Heart left ventricle (tissue), 16 donors: ENCODE data around the gene PTTG1. TPM values are rescaled to one million over a fixed set of nuclear protein-coding genes. Genes with fewer than 3 reads are reported as not detected.
"Not testable (repeated sequence)": the region's sequence is repeated elsewhere in the genome, so short reads cannot be mapped to it uniquely, and the experiment has no call there.

ENCODE experiments used
- ATAC-seq, 4 donors: fragments of 200-7000 bp; cut with Tn5 transposase; one replicate each; pipeline ENCODE4 v1.9.1; 2020 to 2022; ENCODE audit warnings: moderate library complexity in 4 of 4, mild to moderate bottlenecking in 3 of 4, moderate number of reproducible peaks in 1 of 4
- DNase-seq, 5 donors: peaks; one replicate each; pipeline ENCODE4 v3.0.0-alpha.2; 2020
- H3K27ac ChIP-seq, 12 donors: fragments of 200-600 bp; sonication (generic) in 4 of 12; one replicate each; pipeline versions ENCODE4 v1.5.0 to v1.8.0; 2016 to 2022; ENCODE audit warnings: mild to moderate bottlenecking in 2 of 12
- H3K27me3 ChIP-seq, 9 donors: fragments of 200-600 bp; sonication (generic) in 2 of 9; one replicate each; pipeline versions ENCODE4 v1.5.1 to v1.8.0; 2016 to 2022; ENCODE audit warnings: mild to moderate bottlenecking in 3 of 9
- H3K36me3 ChIP-seq, 9 donors: fragments of 200-600 bp; sonication (generic) in 2 of 9; one replicate each; pipeline versions ENCODE4 v1.5.0 to v1.8.0; 2018 to 2022; ENCODE audit warnings: mild to moderate bottlenecking in 2 of 9
- H3K4me1 ChIP-seq, 12 donors: fragments of 200-600 bp; sonication (generic) in 4 of 12; one replicate each; pipeline versions ENCODE4 v1.5.0 to v1.8.0; 2016 to 2022; ENCODE audit warnings: mild to moderate bottlenecking in 3 of 12
- H3K4me3 ChIP-seq, 12 donors: fragments of 200-600 bp; sonication (generic) in 4 of 12; one replicate each; pipeline versions ENCODE4 v1.5.0 to v1.8.0; 2017 to 2022; ENCODE audit warnings: mild to moderate bottlenecking in 9 of 12, moderate library complexity in 4 of 12
- H3K9me3 ChIP-seq, 12 donors: fragments of 200-600 bp; sonication (generic) in 4 of 12; one replicate each; pipeline versions ENCODE4 v1.5.0 to v1.8.0; 2016 to 2022; ENCODE audit warnings: mild to moderate bottlenecking in 1 of 12
- CTCF ChIP-seq, 12 donors: fragments of 200-600 bp; sonication (generic) in 4 of 12; IDR thresholded peaks; one replicate each; pipeline versions ENCODE4 v1.5.0 to v1.8.0; 2018 to 2022; ENCODE audit warnings: antibody characterized with exemption in 12 of 12, mild to moderate bottlenecking in 5 of 12
- POLR2A ChIP-seq, 2 donors: fragments of 450-650 bp; IDR thresholded peaks; one replicate each; pipeline ENCODE4 v1.6.1; 2017; ENCODE audit warnings: antibody characterized with exemption in 2 of 2, mild to moderate bottlenecking in 2 of 2, moderate library complexity in 2 of 2
- WGBS, 4 donors: extraction: QIAGEN DNeasy Blood & Tissue Kit in 2 of 4; methylation state at CpG; one replicate each; pipeline versions ENCODE4 v1.1.5 to v1.1.7; 2013 to 2018; 5-methylcytosine and 5-hydroxymethylcytosine counted together
- intact Hi-C, 10 donors: fragments of 100-400 bp; cut with DNase I; formaldehyde crosslinking; loops; one replicate each; pipeline versions ENCODE4 v1.11.1 to v1.14.2; 2022
- polyA plus RNA-seq, 2 donors: library from polyadenylated mRNA; stranded (reverse); fragments of 200-250 nt; gene quantifications; one replicate each; pipeline ENCODE4 v1.2.3, GENCODE V29; 2013
- total RNA-seq, 9 donors: library from RNA; depleted of rRNA in 2 of 9; stranded (reverse); fragments of >200 nt in 2 of 9; fragmentation: NEBNext Ultra II Directional in 3 of 9; extraction: Animal tissue kit (Norgen Biotek cat#: 25700) in 3 of 9; gene quantifications; one replicate each; pipeline versions ENCODE4 v1.1.0 to v1.2.4, GENCODE V29; 2016 to 2023
- donor health status: ischemic (EF 13 %, LVEDD 7.1; RV severe dilation, severe dysfunction).
- donor health status: healthy with polysubstance abuse.
- donor health status: DM: no; HTN: yes; CAD: no.
- donor health status: DM: no; HTN: no; CAD: no.
- donor health status: ischemic (EF 25% LVEDD 6.9; RV normal size, moderate dysfunction).
- donor health status: ischemic (EF 25% LVEDD 5.7; RV mildly dilated, moderate dysfunction).
- donor health status: healthy.
- donor health status: DM: yes; HTN: yes; CAD: no.
- donor health status: ischemic (EF 35%, LVEDD 5.7; RV mildly dilated, moderate dysfunction).
- donor health status: nonischemic (EF 11% LVEDD 7.7; RV severe dilation, severe dysfunction).
- donor health status: DM: yes; HTN: yes; CAD: no.
- donor health status: PGD.
- donor health status: ischemic (EF 29% LVEDD 5.4; RV normal size, mild dysfunction).
- donor health status: nonischemic (EF 23%, LVEDD 6.1; RV moderate dilation, normal function).

The PTTG1 gene
- total and polyA plus RNA-seq, 11 donors = 0.70 to 22.9 (median 1.7) TPM

GRCh38 chr5:160432787-160433186 is 11.1 kb downstream of the PTTG1 start:
- DNase-seq (no peak), ATAC-seq (no peak)
- no peaks in the 10 kb centered on the region for H3K4me1 ChIP-seq
- no peak overlapping the region for H3K27ac ChIP-seq
- no peak for TF ChIP-seq POLR2A (IDR thresholded peaks at IDR 0.05)
- TF ChIP-seq CTCF (IDR thresholded peaks at IDR 0.05) = no peak
- WGBS, 4 donors = 91 to 94% (median 92%) methylated on average over 7 of the region's 7 CpGs
- no peaks in the 10 kb centered on the region for H3K9me3 ChIP-seq
- H3K36me3 ChIP-seq = peaks cover 0 to 9% (median 0%) of the 10 kb centered on the region in 9 donors
- peaks cover 0 to 3% (median 0%) of the 10 kb centered on the region in 9 donors for H3K27me3 ChIP-seq
- intact Hi-C loops = loop anchor here in 1 of 10 donors (10.0 kb wide), 1 partner anchor 72 kb away; no protein-coding TSS in a partner anchor
- no peak overlapping the region for H3K4me3 ChIP-seq

- no peak for ATAC-seq
- intact Hi-C loops = loop anchor here in 1 of 10 donors (10.0 kb wide), 1 partner anchor 71 kb away; no protein-coding TSS in a partner anchor
- TF ChIP-seq CTCF (IDR thresholded peaks at IDR 0.05) = no peak
- TF ChIP-seq POLR2A (IDR thresholded peaks at IDR 0.05) = no peak
Observed at GRCh38 chr5:160434022-160434531, 12.4 kb downstream of the PTTG1 start.

GRCh38 chr5:160435532-160435931 is 13.9 kb downstream of the PTTG1 start:
- DNase-seq = no peak
- intact Hi-C loops = loop anchor here in 2 of 10 donors (5.0 to 10.0 kb wide), 2 partner anchors 69 to 72 kb away; no protein-coding TSS in a partner anchor
- 74 to 90% (median 81%) methylated on average over 1 of the region's 1 CpG for WGBS, 4 donors
- ATAC-seq = no peak
- no peak for TF ChIP-seq POLR2A (IDR thresholded peaks at IDR 0.05)
- TF ChIP-seq CTCF (IDR thresholded peaks at IDR 0.05) = no peak
- H3K27me3 ChIP-seq = peaks cover 0 to 3% (median 0%) of the 10 kb centered on the region in 9 donors
- no peak overlapping the region for H3K4me3 ChIP-seq
- no peak overlapping the region for H3K27ac ChIP-seq
- no peaks in the 10 kb centered on the region for H3K36me3 ChIP-seq
- H3K4me1 ChIP-seq = peaks cover 0 to 11% (median 6%) of the 10 kb centered on the region in 12 donors
- no peaks in the 10 kb centered on the region for H3K9me3 ChIP-seq

More at GRCh38 chr5:160434022-160434531, 12.4 kb downstream of the PTTG1 start:
- Histone ChIP-seq H3K9me3 (no peaks in the 10 kb centered on the region), H3K36me3 (no peaks in the 10 kb centered on the region), H3K27me3 (peaks cover 0 to 3% (median 0%) of the 10 kb centered on the region in 9 donors), H3K4me1 (peaks cover 0 to 8% (median 6%) of the 10 kb centered on the region in 12 donors), H3K27ac (no peak overlapping the region), H3K4me3 (no peak overlapping the region)
- no peak for DNase-seq
- 73 to 78% (median 74%) methylated on average over 9 of the region's 9 CpGs for WGBS, 4 donors

- no peak overlapping the region for H3K4me3 ChIP-seq
- peaks cover 0 to 16% (median 6%) of the 10 kb centered on the region in 12 donors for H3K4me1 ChIP-seq
- no peaks in the 10 kb centered on the region for H3K36me3 ChIP-seq
- H3K9me3 ChIP-seq = no peaks in the 10 kb centered on the region
- intact Hi-C loops = loop anchor here in 2 of 10 donors (5.0 to 10.0 kb wide), 2 partner anchors 69 to 71 kb away; no protein-coding TSS in a partner anchor
- no peak overlapping the region for H3K27ac ChIP-seq
- H3K27me3 ChIP-seq = peaks cover 0 to 3% (median 0%) of the 10 kb centered on the region in 9 donors
- TF ChIP-seq POLR2A (IDR thresholded peaks at IDR 0.05) = no peak
- no peak for TF ChIP-seq CTCF (IDR thresholded peaks at IDR 0.05)
- WGBS, 4 donors = 84 to 92% (median 91%) methylated on average over 4 of the region's 4 CpGs
- ATAC-seq (no peak), DNase-seq (no peak)
Observed at GRCh38 chr5:160436017-160436416, 14.4 kb downstream of the PTTG1 start.

- peaks cover 0 to 22% (median 6%) of the 10 kb centered on the region in 12 donors for H3K4me1 ChIP-seq
- H3K36me3 ChIP-seq, H3K9me3 ChIP-seq, DNase-seq, H3K4me3 ChIP-seq, H3K27ac ChIP-seq, H3K27me3 ChIP-seq, ATAC-seq: not testable (repeated sequence)
- intact Hi-C loops = loop anchor here in 2 of 10 donors (5.0 to 10.0 kb wide), 2 partner anchors 68 to 71 kb away; no protein-coding TSS in a partner anchor
- 44 to 52% (median 48%) methylated on average over 6 of the region's 6 CpGs for WGBS, 4 donors
Observed at GRCh38 chr5:160436661-160437060, 15.0 kb downstream of the PTTG1 start.
